ENCODE data around the gene SMIM1.
A peak's percentile ranks its signal among the peaks of the same experiment; 100 is the strongest.
"Not testable (repeated sequence)": the region's sequence is repeated elsewhere in the genome, so short reads cannot be mapped to it uniquely, and the experiment has no call there.

Gene SMIM1

DNA sequence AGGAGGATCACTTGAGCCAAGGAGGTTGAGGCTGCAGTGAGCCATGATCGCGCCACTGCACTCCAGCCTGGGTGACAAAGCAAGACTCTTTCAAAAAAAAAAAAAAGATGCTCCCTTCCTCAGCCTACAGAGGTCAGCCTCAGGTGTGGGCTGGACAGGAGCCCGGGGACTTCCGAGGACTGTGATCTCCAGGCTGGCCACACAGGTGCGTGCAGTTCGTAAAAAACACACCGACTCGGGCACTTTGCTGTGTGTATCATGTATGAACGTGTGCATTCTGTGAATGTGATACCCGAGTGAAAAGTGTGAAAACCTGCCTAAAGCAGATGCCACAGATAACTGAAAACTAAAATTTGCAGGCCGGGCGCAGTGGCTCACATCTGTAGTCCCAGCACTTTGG lies 28.7 kb upstream of the SMIM1 start:
- H3K4me3 Mint-ChIP-seq = no peak overlapping the region
- H3K27me3 Mint-ChIP-seq = no peaks in the 10 kb centered on the region
- H3K27ac Mint-ChIP-seq = no peak overlapping the region
- no peaks in the 10 kb centered on the region for H3K9me3 Mint-ChIP-seq
- intact Hi-C loops (cut with micrococcal nuclease) = loop anchor here (10.0 kb wide), 1 partner anchor 51 kb away; the partner anchor contains the start of gene LRRC47
- H3K36me3 Mint-ChIP-seq (ENCODE audit: low read depth) = peaks cover 25% of the 10 kb centered on the region
- H3K4me1 Mint-ChIP-seq (ENCODE audit: low read depth) = peaks cover 36% of the 10 kb centered on the region

DNA sequence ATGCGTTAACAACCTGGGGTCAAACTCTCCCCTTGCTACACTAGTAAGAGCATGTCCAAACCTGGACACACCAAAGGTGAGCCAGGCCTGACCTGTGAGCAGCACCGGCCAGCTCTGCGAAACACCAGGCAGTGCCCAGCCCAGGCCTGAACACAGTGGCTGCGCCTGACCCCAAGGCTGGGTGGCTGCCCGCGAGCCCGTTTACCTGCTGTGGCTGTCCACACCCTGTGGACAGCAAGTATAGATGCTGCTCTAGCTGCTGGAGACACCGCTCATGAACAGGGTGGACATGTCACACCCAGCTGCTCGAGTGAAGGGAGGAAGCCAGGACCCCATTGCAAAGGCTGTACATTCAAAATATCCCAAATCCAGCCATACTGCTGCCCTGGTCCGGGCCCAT lies 27.9 kb upstream of the SMIM1 start:
- H3K27me3 Mint-ChIP-seq = no peaks in the 10 kb centered on the region
- H3K4me3 Mint-ChIP-seq = no peak overlapping the region
- H3K4me1 Mint-ChIP-seq (ENCODE audit: low read depth) = peaks cover 36% of the 10 kb centered on the region
- H3K27ac Mint-ChIP-seq = no peak overlapping the region
- intact Hi-C loops (cut with micrococcal nuclease) = loop anchor here (10.0 kb wide), 1 partner anchor 50 kb away; the partner anchor contains the start of gene LRRC47
- H3K36me3 Mint-ChIP-seq (ENCODE audit: low read depth) = peaks cover 25% of the 10 kb centered on the region
- no peaks in the 10 kb centered on the region for H3K9me3 Mint-ChIP-seq

DNA sequence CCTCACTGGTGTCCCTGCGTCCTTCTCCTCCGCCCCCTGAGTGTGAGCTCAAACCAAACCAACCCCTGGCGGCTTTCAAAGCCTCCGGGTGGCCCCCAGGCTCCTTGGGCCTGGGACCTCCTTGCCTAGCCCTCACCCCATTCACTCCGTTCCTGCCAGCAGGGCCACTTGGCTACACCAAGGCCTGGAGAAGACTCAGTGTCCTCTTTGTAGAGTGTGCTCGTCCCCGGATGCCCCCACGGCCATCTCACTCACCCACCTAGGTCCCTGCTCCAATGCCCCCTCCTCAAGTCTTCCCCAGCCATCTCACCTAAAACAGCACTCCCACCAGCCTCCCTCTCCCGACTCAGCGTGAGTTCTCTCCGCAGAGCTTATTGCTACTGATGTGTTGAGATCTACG lies 27.5 kb upstream of the SMIM1 start:
- H3K36me3 Mint-ChIP-seq (ENCODE audit: low read depth) = peaks cover 25% of the 10 kb centered on the region
- no peaks in the 10 kb centered on the region for H3K9me3 Mint-ChIP-seq
- intact Hi-C loops (cut with micrococcal nuclease) = loop anchor here (10.0 kb wide), 1 partner anchor 50 kb away; the partner anchor contains the start of gene LRRC47
- H3K27me3 Mint-ChIP-seq = no peaks in the 10 kb centered on the region
- peaks cover 36% of the 10 kb centered on the region for H3K4me1 Mint-ChIP-seq (ENCODE audit: low read depth)
- no peak overlapping the region for H3K27ac Mint-ChIP-seq
- H3K4me3 Mint-ChIP-seq = no peak overlapping the region

DNA sequence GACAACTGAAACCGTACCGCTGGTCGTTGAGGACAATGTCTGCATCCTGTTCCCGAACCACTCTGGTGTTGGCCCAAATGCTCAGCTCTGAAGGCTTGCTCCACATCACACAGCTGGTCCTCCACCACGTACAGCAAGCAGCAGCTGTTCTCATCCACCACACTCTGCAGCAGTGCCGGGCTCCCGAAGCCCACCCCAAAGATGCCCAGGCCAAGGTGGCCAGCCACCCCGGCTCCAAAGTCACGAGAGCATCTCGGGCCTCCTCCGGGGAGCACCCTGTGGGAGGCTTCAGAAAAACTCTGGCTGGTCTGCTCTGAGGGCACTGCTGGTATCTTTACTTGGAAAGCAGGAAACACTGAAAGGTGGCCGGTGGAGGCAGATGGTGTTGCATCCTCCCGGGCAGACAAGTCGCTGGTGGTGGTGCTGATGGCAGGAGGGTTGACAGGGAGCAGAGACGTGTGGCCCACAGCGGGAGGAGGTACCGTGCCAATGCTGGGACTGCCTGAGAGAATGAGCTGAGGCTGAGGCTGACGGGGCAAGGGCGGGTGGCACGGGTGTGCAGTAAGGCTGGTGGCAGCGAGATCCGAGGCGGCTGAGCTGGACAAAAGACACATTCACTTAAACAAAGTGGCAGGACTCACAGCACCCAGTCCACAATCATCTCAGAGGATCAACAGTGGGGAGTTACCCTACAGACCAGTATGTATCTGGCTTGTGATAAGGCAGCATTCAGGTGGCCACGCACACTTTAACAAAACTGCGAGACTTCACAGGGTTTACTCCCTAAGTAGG lies 26.8 kb upstream of the SMIM1 start:
- Mint-ChIP-seq H3K27ac (peak overlapping the region; percentile 65), H3K27me3 (no peaks in the 10 kb centered on the region), H3K36me3 (ENCODE audit: low read depth) (peaks cover 22% of the 10 kb centered on the region), H3K9me3 (no peaks in the 10 kb centered on the region), H3K4me1 (ENCODE audit: low read depth) (peaks cover 36% of the 10 kb centered on the region), H3K4me3 (no peak overlapping the region)
- intact Hi-C loops (cut with micrococcal nuclease) = loop anchor here (10.0 kb wide), 1 partner anchor 49 kb away; the partner anchor contains the start of gene LRRC47

DNA sequence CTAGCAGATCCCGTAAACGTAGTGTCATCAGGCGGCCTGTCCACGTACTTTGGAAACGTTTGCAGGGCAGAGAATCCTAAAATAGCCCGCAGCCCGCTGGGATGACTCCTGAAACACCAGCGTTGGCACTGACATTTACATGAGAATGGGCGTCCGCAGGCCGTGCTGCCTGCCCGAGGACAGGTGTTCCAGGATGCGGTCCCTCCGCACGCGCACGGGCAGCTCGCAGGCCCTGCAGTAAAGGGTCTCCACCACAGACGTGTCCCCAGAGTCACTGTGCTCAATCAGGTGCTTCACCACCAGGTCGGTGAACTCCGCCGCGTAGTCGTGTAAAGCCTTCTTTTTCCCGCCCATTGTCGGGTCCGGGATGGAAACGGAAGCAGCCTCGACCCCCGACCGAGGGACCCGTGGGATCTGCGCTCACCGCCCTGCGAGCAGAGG lies 26.1 kb upstream of the SMIM1 start:
- Mint-ChIP-seq H3K27ac (peak overlapping the region; percentile 65), H3K4me1 (ENCODE audit: low read depth) (peaks cover 36% of the 10 kb centered on the region), H3K27me3 (peaks cover 4% of the 10 kb centered on the region), H3K4me3 (peak overlapping the region; percentile 74), H3K9me3 (no peaks in the 10 kb centered on the region), H3K36me3 (ENCODE audit: low read depth) (peaks cover 17% of the 10 kb centered on the region)
- intact Hi-C loops (cut with micrococcal nuclease) = loop anchor here (10.0 kb wide), 1 partner anchor 48 kb away; the partner anchor contains the start of gene LRRC47

DNA sequence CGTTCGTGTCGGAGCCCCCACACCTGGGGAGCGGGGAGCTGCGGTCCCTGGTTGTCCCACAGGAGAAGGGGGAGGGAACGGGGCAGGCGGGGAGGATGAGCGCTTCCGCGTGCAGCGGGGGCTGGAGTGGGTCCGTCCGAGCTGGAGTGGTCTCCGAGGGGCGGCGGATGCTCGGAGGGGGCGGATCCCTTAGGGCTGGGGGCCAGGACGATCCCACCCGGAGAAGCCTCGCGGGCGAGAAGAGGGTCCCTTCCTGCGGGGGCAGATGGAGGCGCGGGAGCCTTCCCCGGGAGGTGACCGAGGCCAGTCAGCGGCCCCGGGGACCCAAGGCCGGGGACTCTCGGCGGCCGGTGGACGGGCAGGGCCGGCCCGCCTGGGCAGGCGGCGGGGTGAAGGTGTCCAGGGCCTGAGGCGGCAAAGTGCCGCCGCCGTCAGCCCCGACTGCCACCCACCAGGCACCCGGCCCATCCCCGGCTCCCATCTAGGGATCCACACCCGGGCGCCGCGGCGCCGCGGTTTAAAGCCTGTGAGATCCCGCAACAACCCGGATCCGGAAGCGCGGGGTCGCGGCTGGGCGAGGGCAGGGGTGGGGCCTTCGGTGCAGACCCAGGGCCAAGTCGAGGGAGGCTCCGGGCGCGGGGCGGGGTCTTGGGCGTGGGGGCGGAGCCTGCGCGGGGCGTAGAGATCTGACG lies 25.6 kb upstream of the SMIM1 start:
- H3K27ac Mint-ChIP-seq = peak overlapping the region; percentile 65
- peaks cover 6% of the 10 kb centered on the region for H3K27me3 Mint-ChIP-seq
- intact Hi-C loops (cut with micrococcal nuclease) = loop anchor here (10.0 kb wide), 1 partner anchor 48 kb away; the partner anchor contains the start of gene LRRC47
- no peaks in the 10 kb centered on the region for H3K9me3 Mint-ChIP-seq
- H3K4me3 Mint-ChIP-seq = peak overlapping the region; percentile 74
- H3K4me1 Mint-ChIP-seq (ENCODE audit: low read depth) = peaks cover 36% of the 10 kb centered on the region
- H3K36me3 Mint-ChIP-seq (ENCODE audit: low read depth) = peaks cover 11% of the 10 kb centered on the region

DNA sequence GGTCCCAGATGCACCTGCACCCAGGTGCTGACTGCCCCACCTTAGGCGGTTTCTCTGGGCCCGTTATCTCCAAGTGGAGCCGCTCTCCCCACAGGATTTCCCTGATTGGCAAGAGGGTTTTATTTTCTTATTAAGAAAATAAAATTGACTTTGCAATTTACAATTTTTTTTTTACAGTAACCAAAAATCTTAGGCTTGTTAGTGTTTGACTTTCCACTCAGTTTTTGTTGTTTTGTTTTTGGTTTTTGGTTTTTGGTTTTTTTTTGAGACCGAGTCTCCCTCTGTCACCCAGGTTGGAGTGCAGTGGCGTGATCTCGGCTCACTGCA lies 25.1 kb upstream of the SMIM1 start:
- peak overlapping the region; percentile 74 for H3K4me3 Mint-ChIP-seq
- intact Hi-C loops (cut with micrococcal nuclease) = loop anchor here (10.0 kb wide), 1 partner anchor 47 kb away; the partner anchor contains the start of gene LRRC47
- H3K27ac Mint-ChIP-seq = peak overlapping the region; percentile 65
- H3K36me3 Mint-ChIP-seq (ENCODE audit: low read depth) = peaks cover 6% of the 10 kb centered on the region
- H3K27me3 Mint-ChIP-seq = peaks cover 8% of the 10 kb centered on the region
- H3K9me3 Mint-ChIP-seq = no peaks in the 10 kb centered on the region
- H3K4me1 Mint-ChIP-seq (ENCODE audit: low read depth) = peaks cover 36% of the 10 kb centered on the region

DNA sequence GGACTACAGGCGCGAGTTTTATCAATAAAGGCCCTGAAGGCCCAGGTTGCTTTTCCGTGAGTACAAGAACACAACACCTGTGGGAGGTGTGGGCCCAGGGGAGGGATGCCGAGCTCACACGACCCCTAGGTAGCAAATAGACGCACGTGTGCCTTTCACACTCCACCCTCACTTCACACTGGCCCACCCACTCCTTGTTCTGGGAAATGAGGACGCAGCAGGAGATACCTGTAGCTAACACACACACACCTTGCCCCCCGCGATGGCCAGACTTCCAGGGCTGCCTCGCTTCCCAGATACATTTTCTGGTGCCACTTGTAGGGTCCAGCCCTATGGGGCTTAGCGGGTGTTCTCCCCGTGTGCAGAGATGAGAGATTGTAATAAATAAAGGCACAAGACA lies 24.6 kb upstream of the SMIM1 start:
- H3K4me1 Mint-ChIP-seq (ENCODE audit: low read depth) = peaks cover 36% of the 10 kb centered on the region
- no peak overlapping the region for H3K27ac Mint-ChIP-seq
- intact Hi-C loops (cut with micrococcal nuclease) = loop anchor here (10.0 kb wide), 1 partner anchor 47 kb away; the partner anchor contains the start of gene LRRC47

DNA sequence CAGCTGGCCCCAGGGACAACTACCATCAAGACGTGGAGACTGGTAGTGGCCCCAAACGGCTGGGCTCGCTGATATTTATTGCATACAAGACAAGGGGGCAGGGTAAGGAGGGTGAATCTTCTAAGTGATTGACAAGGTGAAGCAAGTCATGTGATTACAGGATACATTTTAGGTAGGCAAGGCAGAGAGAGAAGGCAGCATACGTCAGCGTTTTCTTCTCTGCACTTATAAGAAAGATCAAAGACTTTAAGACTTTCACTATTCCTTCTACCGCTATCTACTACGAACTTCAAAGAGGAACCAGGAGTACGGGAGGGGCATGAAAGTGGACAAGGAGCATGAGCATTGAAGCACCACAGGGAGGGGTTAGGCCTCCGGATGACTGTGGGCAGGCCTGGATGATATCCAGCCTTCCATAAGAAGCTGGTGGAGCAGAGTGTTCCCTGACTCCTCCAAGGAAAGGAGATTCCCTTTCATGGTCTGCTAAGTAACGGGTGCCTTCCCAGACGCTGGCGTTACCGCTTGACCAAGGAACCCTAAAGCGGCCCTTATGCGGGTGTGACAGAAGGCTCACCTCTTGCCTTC lies 24.1 kb upstream of the SMIM1 start:
- H3K27ac Mint-ChIP-seq = not testable (repeated sequence)

More for the DNA sequence above, 24.6 kb upstream of the SMIM1 start:
- Mint-ChIP-seq H3K36me3 (ENCODE audit: low read depth) (peaks cover 2% of the 10 kb centered on the region), H3K27me3 (peaks cover 8% of the 10 kb centered on the region), H3K9me3 (no peaks in the 10 kb centered on the region), H3K4me3 (peak overlapping the region; percentile 74)

DNA sequence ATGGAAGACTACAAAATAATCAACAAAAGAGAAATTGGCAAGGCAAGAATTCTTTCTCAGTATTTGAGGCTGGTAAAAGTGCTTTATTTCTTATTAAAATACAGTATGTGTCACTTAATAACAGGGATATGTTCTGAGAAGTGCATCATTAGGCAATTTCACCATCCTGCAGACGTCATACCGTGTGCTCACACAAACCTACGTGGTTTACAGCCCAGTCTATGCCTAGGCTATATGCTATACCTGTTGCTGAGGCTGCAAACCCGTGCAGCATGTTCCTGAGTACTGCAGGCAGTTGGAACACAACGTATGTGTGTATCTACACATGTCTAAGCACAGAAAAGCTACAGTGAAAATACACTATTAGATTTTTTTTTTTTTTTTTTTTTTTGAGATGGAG lies 23.0 kb upstream of the SMIM1 start:
- Mint-ChIP-seq H3K4me3 (no peak overlapping the region), H3K36me3 (ENCODE audit: low read depth) (no peaks in the 10 kb centered on the region), H3K9me3 (no peaks in the 10 kb centered on the region), H3K27me3 (peaks cover 8% of the 10 kb centered on the region), H3K27ac (no peak overlapping the region), H3K4me1 (ENCODE audit: low read depth) (peaks cover 34% of the 10 kb centered on the region)
- intact Hi-C loops (cut with micrococcal nuclease) = loop anchor here (10.0 kb wide), 1 partner anchor 45 kb away; the partner anchor contains the start of gene LRRC47

More for the DNA sequence above, 24.1 kb upstream of the SMIM1 start:
- H3K27me3 Mint-ChIP-seq; H3K9me3 Mint-ChIP-seq; H3K36me3 Mint-ChIP-seq (ENCODE audit: low read depth): not testable (repeated sequence)
- Mint-ChIP-seq H3K4me1 (ENCODE audit: low read depth) (peaks cover 36% of the 10 kb centered on the region), H3K4me3 (peak overlapping the region; percentile 74)
- intact Hi-C loops (cut with micrococcal nuclease) = loop anchor here (10.0 kb wide), 1 partner anchor 46 kb away; the partner anchor contains the start of gene LRRC47

DNA sequence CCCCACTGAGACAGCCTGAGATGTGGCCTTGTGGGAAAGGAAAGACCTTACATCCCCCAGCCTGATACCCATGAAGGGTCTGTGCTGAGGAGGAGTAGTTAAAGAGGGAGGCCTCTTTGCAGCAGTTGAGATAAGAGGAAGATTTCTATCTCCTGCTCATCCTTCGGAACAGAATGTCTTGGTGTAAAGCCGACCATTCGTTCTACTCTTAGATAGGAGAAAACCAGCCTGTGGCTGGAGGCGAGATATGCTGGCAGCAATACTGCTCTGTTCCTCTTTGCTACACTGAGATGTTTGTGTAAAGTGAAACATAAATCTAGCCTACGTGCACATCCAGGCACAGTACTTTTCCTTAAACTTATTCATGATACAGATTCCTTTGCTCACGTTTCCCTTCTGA lies 21.8 kb upstream of the SMIM1 start:
- Mint-ChIP-seq H3K4me1 (ENCODE audit: low read depth) (peaks cover 21% of the 10 kb centered on the region), H3K27ac (no peak overlapping the region), H3K4me3 (no peak overlapping the region), H3K9me3 (no peaks in the 10 kb centered on the region), H3K36me3 (ENCODE audit: low read depth) (no peaks in the 10 kb centered on the region), H3K27me3 (peaks cover 8% of the 10 kb centered on the region)
- intact Hi-C loops (cut with micrococcal nuclease) = no loop called here

DNA sequence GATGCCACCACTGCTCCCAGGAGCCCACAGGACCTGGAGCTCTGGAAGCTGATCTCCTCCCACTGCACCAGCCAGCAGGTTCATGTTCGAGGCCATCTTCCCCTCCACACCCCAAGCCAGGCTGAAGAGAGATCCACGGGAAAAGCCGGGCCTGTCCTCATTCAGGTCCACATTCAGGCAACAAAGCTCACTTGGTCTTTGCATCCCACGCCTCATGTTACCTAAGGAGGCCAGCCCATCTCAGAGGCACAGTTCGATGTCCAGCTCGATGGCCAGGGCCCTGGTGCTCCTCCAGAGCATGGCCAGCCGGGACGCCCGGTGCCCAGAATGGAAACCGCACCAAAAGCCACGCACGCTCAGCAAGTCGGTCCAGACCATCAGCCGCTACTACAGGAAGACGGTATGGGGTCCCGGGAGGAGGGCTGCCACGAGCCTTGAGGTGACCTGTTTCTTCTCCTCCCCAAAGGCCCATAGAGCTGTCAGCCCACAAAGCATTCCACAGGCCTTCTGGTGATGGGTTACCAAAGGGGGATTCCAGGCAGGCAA lies 20.1 kb upstream of the SMIM1 start, which contains the start of gene CCDC27:
TSS of gene CCDC27 (plus strand) at position 51 of the 546 bp plus-strand sequence. CDS start at position 83, 32 bp downstream.
- no peak within 1 kb of the TSS for H3K4me3 Mint-ChIP-seq
- H3K4me1 Mint-ChIP-seq (ENCODE audit: low read depth) = peaks cover 11% of the 10 kb centered on the region
- no peaks in the 10 kb centered on the region for H3K36me3 Mint-ChIP-seq (ENCODE audit: low read depth)
- intact Hi-C loops (cut with micrococcal nuclease) = no loop called here
- H3K27me3 Mint-ChIP-seq = peaks cover 10% of the 10 kb centered on the region
- no peaks in the 10 kb centered on the region for H3K9me3 Mint-ChIP-seq
- H3K27ac Mint-ChIP-seq = no peak within 1 kb of the TSS

DNA sequence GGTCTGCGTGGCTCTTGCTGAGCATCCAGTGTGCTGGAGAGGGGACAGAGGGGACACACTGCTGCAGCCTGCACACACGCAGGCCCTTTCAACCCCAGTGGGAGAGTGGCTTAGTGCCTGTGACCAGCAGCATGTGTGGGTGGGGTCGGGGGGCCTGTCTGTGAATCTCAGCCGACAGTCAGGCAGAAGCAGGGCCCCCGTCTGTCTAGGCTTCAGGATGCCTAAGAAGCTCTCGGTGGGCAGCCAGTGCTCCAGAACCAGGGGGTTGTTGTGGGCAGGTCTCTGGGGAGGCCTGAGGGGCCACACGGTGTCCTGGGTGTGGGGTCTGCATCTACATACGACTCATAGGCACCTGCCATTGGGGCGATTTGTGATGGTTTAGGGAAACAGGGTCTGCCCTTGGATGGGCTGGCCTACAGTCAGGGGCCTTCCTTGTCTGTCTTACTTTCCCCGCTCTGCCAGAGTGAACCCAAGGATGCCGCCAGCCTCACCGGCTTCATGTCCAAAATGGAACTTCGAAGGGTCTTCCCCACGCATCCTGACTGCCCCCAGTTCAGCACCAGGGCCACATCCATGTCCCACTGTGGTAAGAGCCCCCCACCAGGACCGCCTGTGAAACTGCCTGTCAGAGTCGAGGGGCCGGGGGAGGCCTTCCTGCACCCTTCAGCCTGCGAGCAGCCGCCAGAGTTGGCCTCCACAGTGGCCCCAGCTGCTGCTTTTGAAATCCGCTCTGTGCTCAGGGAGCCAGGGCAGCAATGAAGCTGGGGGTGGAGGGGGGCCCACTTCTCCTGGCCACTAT lies 18.7 kb upstream of the SMIM1 start:
- peaks cover 11% of the 10 kb centered on the region for H3K27me3 Mint-ChIP-seq
- no peak overlapping the region for H3K4me3 Mint-ChIP-seq
- H3K36me3 Mint-ChIP-seq (ENCODE audit: low read depth) = no peaks in the 10 kb centered on the region
- no peak overlapping the region for H3K27ac Mint-ChIP-seq
- intact Hi-C loops (cut with micrococcal nuclease) = no loop called here
- no peaks in the 10 kb centered on the region for H3K4me1 Mint-ChIP-seq (ENCODE audit: low read depth)
- no peaks in the 10 kb centered on the region for H3K9me3 Mint-ChIP-seq

Measured in dendritic cell treated with granulocyte-macrophage colony-stimulating factor and Interleukin-4, amounts not matched to agents 40 ng/mL and 50 ng/mL, for 4 days (primary cell).